Activated naive CD4-positive, alpha-beta T cell treated with anti-CD3 and anti-CD28 coated beads, Interleukin-2, amount 50 U/mL, for 72 hours (primary cell): ENCODE measurements around the gene ENC1. TPM values are rescaled to one million over a fixed set of nuclear protein-coding genes. Genes with fewer than 3 reads are reported as not detected.

Source experiments
- ATAC-seq, 2 donors: fragments of 150-1000 bp; cut with Tn5 transposase; 2 replicates each; pipeline ENCODE4 v1.10.0; 2021; ENCODE audit warnings: mild to moderate bottlenecking in 2 of 2, moderate library complexity in 2 of 2
- DNase-seq, 2 donors: peaks; one replicate each; pipeline ENCODE4 v3.0.0; 2021 to 2022; ENCODE audit warnings: low spot score in 2 of 2
- H3K27ac Mint-ChIP-seq, 2 donors: one replicate each; pipeline ENCODE4 v1.8.0; 2022; ENCODE audit warnings: mild to moderate bottlenecking in 2 of 2, mixed read lengths in 2 of 2
- H3K36me3 Mint-ChIP-seq, 2 donors: one replicate each; pipeline ENCODE4 v1.8.0; 2022; ENCODE audit warnings: mixed read lengths in 2 of 2
- H3K9me3 Mint-ChIP-seq, 2 donors: one replicate each; pipeline ENCODE4 v1.8.0; 2022; ENCODE audit warnings: mixed read lengths in 2 of 2
- total RNA-seq, 2 donors: library from RNA; stranded (reverse); gene quantifications; one replicate each; pipeline ENCODE4 v1.2.3, GENCODE V29; 2022

The ENC1 gene
- total RNA-seq, 2 donors from 2014 or later = 0.75 to 0.99 TPM

DNA sequence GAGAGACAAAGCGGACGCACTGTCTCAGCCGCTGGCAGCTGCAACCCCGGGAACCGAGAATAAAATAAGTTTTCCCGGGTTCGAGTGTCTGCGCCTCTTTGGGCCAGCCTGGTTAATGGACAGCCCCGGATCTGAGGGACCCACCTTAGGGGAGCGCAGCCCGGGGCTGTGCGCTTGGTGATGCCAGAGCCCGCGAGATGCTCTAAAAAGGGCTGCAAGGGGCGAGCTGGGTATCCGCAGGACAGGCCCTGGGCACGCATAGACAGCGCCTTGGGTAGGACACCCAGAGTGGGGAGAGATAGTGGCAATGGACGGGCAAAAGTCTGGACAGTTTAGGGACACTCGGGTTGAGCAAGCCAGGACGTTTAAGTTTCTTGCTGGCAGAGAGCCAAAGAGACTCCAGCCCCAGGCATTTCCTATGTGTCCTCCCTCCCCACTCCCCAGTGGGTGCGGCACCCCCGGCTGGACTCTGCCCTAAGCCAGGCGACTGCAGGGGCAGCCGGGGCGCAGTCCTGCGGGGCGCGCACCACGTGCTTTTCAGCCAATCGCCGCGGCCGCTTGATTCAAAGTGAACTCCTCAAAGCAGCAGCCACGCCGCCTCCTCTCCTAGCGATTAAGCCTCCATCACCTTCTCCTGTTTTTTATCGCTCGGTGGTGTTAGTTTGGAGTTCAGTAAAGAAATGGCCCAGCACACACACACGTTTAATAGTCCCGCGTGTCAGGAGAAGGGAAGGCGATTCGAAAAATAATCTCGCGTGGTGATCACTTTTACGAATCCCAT, 616 bp upstream of the ENC1 start:
- Mint-ChIP-seq H3K36me3 (no peaks in the 10 kb centered on the region), H3K27ac (no peak overlapping the region), H3K9me3 (no peaks in the 10 kb centered on the region)
- peak; percentile 50 to 63 for DNase-seq
- peak; percentile 30 to 48 for ATAC-seq

GRCh38 chr5:74639807-74640449, 600 bp downstream of the ENC1 start:
- ATAC-seq = peak; percentile 42 to 45
- DNase-seq = peak in 1 of 2 donors; percentile 55
- no peaks in the 10 kb centered on the region for H3K9me3 Mint-ChIP-seq
- peaks cover 0 to 7% of the 10 kb centered on the region in 2 donors for H3K36me3 Mint-ChIP-seq
- peak overlapping the region in 1 of 2 donors; percentile 49 for H3K27ac Mint-ChIP-seq

GRCh38 chr5:74638970-74639806, 1.3 kb downstream of the ENC1 start:
- Mint-ChIP-seq H3K36me3 (peaks cover 0 to 7% of the 10 kb centered on the region in 2 donors), H3K27ac (peak overlapping the region in 1 of 2 donors; percentile 12), H3K9me3 (no peaks in the 10 kb centered on the region)
- no peak for DNase-seq
- peak; percentile 17 to 69 for ATAC-seq

DNA sequence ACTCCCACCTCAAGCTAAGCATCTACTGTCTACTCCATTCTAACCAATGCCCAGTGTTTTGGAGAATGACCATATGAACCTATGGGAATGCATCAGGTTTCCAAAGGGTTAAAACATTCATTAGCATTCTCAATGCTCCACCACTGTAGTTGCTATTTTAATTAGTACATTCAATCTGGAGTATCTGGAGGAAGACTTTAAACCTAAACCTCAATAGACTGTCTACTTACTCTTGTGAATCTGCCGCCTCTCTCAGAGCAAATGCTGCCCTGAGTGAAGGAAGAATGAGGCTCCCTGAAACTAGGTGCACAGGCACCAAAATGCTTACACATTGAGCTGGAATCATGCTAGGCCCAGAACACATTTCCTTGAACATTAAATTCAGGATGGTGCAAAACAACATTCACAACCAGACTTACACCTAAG, 2.0 kb downstream of the ENC1 start:
- no peak overlapping the region for H3K27ac Mint-ChIP-seq
- peaks cover 0 to 7% of the 10 kb centered on the region in 2 donors for H3K36me3 Mint-ChIP-seq
- no peaks in the 10 kb centered on the region for H3K9me3 Mint-ChIP-seq
- DNase-seq (no peak), ATAC-seq (no peak)

GRCh38 chr5:74636552-74636951, 4.0 kb downstream of the ENC1 start:
- ATAC-seq = no peak
- Mint-ChIP-seq H3K27ac (no peak overlapping the region), H3K36me3 (peaks cover 0 to 7% of the 10 kb centered on the region in 2 donors), H3K9me3 (no peaks in the 10 kb centered on the region)
- DNase-seq = no peak

GRCh38 chr5:74636149-74636548, 4.4 kb downstream of the ENC1 start:
- ATAC-seq = no peak
- peaks cover 0 to 7% of the 10 kb centered on the region in 2 donors for H3K36me3 Mint-ChIP-seq
- DNase-seq = no peak
- H3K27ac Mint-ChIP-seq = no peak overlapping the region
- H3K9me3 Mint-ChIP-seq = no peaks in the 10 kb centered on the region

DNA sequence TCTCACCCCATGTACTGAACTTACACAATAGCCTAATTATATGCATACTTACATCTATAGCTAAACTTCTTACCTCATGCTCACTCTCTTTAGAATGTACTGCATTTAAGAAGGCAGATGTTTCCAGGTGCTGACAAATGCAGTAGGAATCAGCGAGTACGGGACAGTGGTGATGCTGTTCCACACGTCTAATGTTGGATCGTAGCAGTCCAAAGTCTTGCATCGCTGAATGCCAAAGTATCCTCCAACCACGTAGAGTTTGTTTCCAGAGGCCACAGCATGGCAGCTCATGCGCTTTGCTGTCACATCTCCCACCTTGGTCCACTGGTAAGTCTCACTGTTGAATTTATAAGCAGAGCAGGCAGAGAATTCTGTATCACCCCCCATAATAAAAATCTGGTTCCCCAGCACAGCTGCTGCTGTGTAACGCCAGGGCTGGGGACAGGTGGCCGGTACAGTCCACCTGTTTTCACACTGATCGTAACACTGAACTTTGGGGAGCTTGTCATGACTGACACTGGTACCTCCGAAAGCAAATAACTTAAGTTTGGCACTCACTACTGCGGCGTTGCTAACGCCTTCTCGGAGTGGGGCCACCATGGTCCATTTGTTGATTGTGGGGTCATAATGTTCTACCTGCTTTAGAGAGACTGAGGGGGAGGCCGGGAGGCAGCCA, 5.8 kb downstream of the ENC1 start:
- DNase-seq (no peak), ATAC-seq (no peak)
- Mint-ChIP-seq H3K9me3 (no peaks in the 10 kb centered on the region), H3K36me3 (peaks cover 0 to 7% of the 10 kb centered on the region in 2 donors), H3K27ac (no peak overlapping the region)

DNA sequence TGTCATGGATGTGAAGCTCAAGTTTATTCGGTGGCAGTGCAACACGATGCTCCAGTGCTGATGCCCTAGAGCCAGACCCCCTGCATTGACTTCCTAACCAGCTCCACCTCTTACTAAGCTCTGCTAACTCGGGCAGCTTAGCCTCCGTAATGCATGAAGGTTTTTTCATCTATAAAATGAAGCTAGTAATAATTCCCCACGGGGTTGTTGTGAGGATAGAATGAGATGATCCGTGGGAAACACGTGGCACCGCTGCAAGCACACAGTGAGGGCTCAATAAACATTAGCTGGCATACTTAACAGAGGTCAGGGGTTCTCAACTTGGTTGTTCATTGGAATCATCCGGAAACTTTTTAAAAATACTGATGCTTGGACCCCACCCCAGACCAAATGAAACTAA, 6.8 kb downstream of the ENC1 start:
- no peaks in the 10 kb centered on the region for H3K9me3 Mint-ChIP-seq
- DNase-seq (no peak), ATAC-seq (no peak)
- peaks cover 0 to 7% of the 10 kb centered on the region in 2 donors for H3K36me3 Mint-ChIP-seq
- no peak overlapping the region for H3K27ac Mint-ChIP-seq

DNA sequence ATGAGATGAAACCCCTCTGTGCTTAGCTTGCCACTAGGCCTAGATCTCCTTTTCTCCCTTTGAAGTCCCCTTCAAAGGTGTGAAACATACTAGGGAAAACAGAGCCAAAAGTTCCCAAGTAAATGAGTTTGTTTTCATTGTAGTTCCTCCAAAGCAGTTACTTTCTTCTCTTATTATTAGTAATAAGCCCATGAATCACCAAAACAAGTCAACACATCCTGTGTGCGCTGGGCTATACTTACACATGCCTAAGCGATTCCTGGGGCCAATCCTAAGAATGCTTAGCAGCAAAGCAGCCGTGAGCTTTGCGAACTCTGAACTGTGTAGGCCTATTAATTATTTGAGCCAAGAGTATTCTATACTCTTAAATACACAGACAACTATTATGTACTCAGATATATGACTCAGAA, 7.6 kb downstream of the ENC1 start:
- Mint-ChIP-seq H3K9me3 (no peaks in the 10 kb centered on the region), H3K36me3 (peaks cover 0 to 7% of the 10 kb centered on the region in 2 donors), H3K27ac (no peak overlapping the region)
- ATAC-seq = peak in 1 of 2 donors; percentile 29
- no peak for DNase-seq

- ATAC-seq (peak; percentile 76 to 89), DNase-seq (peak in 1 of 2 donors; percentile 27)
- peaks cover 0 to 7% of the 10 kb centered on the region in 2 donors for H3K36me3 Mint-ChIP-seq
- peak overlapping the region; percentile 68 to 92 for H3K27ac Mint-ChIP-seq
- H3K9me3 Mint-ChIP-seq = no peaks in the 10 kb centered on the region
Measured at GRCh38 chr5:74631081-74631953, 9.2 kb downstream of the ENC1 start.

DNA sequence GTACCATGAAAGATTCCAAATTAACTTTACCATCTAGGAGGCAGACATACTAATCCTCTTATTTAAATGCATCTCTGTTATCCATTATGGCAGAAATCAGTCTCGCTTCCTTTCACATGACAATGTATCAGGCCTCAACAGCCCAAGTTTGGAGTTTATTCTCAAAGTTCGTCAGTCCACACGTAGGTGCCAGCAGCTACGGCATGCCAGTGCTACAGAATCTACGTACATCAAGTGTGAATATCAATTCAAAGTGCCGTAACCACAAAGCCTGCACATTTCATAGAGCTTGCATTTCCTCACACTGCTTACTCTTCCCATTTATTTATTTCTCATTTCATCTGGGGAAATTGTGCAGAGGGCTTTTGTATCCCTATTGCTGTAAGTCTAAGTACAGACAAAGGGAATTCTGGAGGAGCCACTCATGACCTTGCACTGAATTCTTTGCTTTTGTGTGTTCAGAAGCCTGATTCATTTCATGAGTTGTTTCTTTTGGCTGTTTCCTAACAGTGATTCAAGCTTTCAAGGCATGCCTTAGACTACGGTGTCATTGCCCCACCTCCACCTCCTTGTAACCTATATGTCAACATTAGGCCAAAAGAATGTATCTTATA, 10.0 kb downstream of the ENC1 start:
- ATAC-seq = peak; percentile 53 to 71
- Mint-ChIP-seq H3K9me3 (no peaks in the 10 kb centered on the region), H3K36me3 (peaks cover 0 to 2% of the 10 kb centered on the region in 2 donors), H3K27ac (peak overlapping the region in 1 of 2 donors; percentile 92)
- DNase-seq = no peak

GRCh38 chr5:74629326-74629725, 11.2 kb downstream of the ENC1 start:
- no peak overlapping the region for H3K27ac Mint-ChIP-seq
- ATAC-seq (no peak), DNase-seq (no peak)
- H3K36me3 Mint-ChIP-seq = no peaks in the 10 kb centered on the region
- no peaks in the 10 kb centered on the region for H3K9me3 Mint-ChIP-seq

DNA sequence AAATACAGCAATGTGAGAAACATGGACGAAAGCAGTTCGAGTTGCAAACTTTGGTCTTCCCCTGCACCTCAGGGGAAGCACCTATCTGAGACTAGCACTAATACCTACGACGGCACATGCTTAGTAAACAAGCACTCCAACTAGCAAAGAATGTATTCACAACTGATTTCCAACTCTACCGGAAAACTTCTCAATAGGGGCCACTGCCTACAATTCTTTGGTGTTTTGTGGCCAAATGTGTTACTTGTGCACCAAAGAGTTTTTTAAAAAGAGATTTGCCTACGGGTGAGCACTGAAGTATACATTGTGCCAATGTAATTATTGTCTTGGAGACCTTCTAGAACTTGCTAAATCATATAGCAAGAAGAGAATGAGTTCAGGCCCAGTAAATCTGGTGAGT, 12.2 kb downstream of the ENC1 start:
- no peak for DNase-seq
- ATAC-seq = no peak
- no peaks in the 10 kb centered on the region for H3K36me3 Mint-ChIP-seq
- no peaks in the 10 kb centered on the region for H3K9me3 Mint-ChIP-seq
- H3K27ac Mint-ChIP-seq = no peak overlapping the region

DNA sequence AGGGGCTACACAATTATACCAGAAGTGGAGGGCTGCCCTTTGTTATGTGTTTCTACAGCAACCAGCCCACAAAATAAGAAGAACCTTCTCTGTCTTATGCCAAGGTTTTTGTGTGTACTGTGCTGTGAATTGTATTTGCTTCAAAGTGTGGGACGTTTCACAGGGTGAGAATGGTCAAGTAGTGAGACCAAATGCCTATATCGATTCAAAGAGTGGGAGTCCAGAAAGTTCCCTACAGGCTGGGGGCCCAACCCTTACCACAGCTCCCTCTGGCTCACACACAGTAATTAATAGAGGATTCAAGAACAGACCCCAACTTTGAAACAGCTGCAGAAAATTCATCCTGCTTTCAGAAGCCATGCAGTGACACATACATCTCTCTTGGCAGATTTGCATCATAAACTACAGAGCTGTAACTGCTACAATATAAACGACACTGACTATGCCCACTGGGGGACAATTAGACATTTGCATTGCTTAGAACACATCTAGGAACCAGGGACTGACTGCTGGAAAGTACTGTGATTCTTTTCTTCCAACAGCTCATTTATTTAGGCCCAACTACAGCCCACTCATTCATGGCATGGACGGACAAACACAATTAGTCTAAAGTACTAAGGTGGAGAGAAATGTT, 12.8 kb downstream of the ENC1 start:
- no peak for ATAC-seq
- H3K9me3 Mint-ChIP-seq = no peaks in the 10 kb centered on the region

More for the DNA sequence above, 12.8 kb downstream of the ENC1 start:
- Mint-ChIP-seq H3K27ac (no peak overlapping the region), H3K36me3 (no peaks in the 10 kb centered on the region)
- no peak for DNase-seq
